ENCODE measurements around the gene UNC13C.

The UNC13C gene

DNA sequence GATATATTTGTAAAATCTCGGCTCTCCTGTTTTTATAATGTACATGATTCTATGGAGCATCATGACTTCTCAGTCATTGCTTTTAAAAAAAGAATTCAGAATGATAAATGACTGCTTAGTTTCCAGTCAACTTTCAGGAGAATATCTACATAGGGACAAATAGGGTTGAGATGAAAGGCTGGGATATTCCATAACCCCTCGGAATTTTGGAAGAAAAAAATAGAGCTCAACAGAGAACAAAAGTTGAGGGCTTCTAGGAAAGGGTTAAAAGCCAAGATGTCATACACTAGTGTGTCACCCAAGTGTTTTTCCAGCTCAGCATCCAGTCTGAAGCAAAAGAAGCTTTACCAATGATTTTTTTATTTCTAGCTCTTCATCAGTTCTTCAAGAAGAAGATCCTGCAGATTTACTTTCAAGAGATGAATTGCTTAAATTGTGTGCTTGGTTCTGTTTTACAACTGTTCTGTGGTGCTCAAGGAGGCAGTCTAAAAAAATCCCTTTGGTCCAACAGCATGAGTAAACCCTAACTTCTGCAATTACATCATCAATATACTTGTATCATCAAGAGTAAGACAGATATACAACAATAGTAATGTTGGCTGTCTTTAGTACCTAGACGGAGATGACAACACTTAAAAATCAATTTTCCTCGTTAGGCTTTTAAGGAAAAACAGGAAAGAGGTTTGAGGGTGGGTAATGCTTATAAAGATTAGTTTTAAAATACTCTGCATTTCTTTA lies 979 bp downstream of the UNC13C start:
- no peaks in the 10 kb centered on the region for H3K79me2 ChIP-seq (ENCODE audit: control insufficient read depth, low read length)
- no peak for TF ChIP-seq EZH2phosphoT487 (IDR thresholded peaks at IDR 0.05; ENCODE audit: borderline replicate concordance, low read length)
- TF ChIP-seq, protein P1, sequence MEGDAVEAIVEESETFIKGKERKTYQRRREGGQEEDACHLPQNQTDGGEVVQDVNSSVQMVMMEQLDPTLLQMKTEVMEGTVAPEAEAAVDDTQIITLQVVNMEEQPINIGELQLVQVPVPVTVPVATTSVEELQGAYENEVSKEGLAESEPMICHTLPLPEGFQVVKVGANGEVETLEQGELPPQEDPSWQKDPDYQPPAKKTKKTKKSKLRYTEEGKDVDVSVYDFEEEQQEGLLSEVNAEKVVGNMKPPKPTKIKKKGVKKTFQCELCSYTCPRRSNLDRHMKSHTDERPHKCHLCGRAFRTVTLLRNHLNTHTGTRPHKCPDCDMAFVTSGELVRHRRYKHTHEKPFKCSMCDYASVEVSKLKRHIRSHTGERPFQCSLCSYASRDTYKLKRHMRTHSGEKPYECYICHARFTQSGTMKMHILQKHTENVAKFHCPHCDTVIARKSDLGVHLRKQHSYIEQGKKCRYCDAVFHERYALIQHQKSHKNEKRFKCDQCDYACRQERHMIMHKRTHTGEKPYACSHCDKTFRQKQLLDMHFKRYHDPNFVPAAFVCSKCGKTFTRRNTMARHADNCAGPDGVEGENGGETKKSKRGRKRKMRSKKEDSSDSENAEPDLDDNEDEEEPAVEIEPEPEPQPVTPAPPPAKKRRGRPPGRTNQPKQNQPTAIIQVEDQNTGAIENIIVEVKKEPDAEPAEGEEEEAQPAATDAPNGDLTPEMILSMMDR (IDR thresholded peaks at IDR 0.05; ENCODE audit: low read depth, low read length, poor library complexity, severe bottlenecking), result no peak
- no peaks in the 10 kb centered on the region for H3F3A ChIP-seq (ENCODE audit: control insufficient read depth, insufficient read depth)
- H3K4me2 ChIP-seq (ENCODE audit: low read length), result no peak overlapping the region
- no peaks in the 10 kb centered on the region for H3K9me2 ChIP-seq (replicated peaks; ENCODE audit: control insufficient read depth, low read length)
- H4K20me1 ChIP-seq (ENCODE audit: control insufficient read depth, insufficient read depth, low read depth, low read length), result no peaks in the 10 kb centered on the region
- no peaks in the 10 kb centered on the region for H3K27me3 ChIP-seq (ENCODE audit: control insufficient read depth, low read length)
- no peaks in the 10 kb centered on the region for H3K36me3 ChIP-seq (ENCODE audit: control insufficient read depth, low read length)
- H3K9me3 ChIP-seq (ENCODE audit: control insufficient read depth, insufficient read depth, low read length), result no peaks in the 10 kb centered on the region
- no peak overlapping the region for H3K27ac ChIP-seq (ENCODE audit: low read depth, low read length)
- H3K4me1 ChIP-seq (ENCODE audit: control insufficient read depth, low read length), result no peaks in the 10 kb centered on the region
- no peak overlapping the region for H3K4me3 ChIP-seq (ENCODE audit: low read length)

DNA sequence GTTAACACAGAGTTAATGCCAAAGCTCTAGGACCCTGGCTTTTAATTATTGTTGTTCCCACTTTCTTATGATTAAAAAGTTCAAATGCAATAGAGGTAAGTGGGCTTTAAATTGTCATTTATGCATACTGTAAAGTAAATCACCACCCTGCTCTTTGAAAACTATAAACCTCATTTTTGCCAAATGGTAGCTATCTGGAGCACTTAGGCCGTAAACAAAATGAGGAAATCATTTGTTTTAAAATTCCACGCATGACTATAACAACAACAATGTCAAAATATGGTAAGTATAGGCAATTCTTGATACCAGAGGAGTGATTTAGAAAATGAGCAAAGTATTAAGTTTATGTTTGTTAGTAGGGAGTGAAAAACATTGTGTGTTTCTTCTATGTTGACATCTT lies 1.8 kb downstream of the UNC13C start:
- Histone ChIP-seq H3K27ac (ENCODE audit: low read depth, low read length) (no peak overlapping the region), H3K4me3 (ENCODE audit: low read length) (no peak overlapping the region), H3K4me1 (ENCODE audit: control insufficient read depth, low read length) (no peaks in the 10 kb centered on the region), H3K27me3 (ENCODE audit: control insufficient read depth, low read length) (no peaks in the 10 kb centered on the region), H3F3A (ENCODE audit: control insufficient read depth, insufficient read depth) (no peaks in the 10 kb centered on the region), H3K79me2 (ENCODE audit: control insufficient read depth, low read length) (no peaks in the 10 kb centered on the region), H4K20me1 (ENCODE audit: control insufficient read depth, insufficient read depth, low read depth, low read length) (no peaks in the 10 kb centered on the region), H3K9me2 (replicated peaks; ENCODE audit: control insufficient read depth, low read length) (no peaks in the 10 kb centered on the region), H3K4me2 (ENCODE audit: low read length) (no peak overlapping the region), H3K36me3 (ENCODE audit: control insufficient read depth, low read length) (no peaks in the 10 kb centered on the region), H3K9me3 (ENCODE audit: control insufficient read depth, insufficient read depth, low read length) (no peaks in the 10 kb centered on the region)
- no peak for TF ChIP-seq EZH2phosphoT487 (IDR thresholded peaks at IDR 0.05; ENCODE audit: borderline replicate concordance, low read length)
- TF ChIP-seq, protein P1 (IDR thresholded peaks at IDR 0.05; ENCODE audit: low read depth, low read length, poor library complexity, severe bottlenecking), result no peak

DNA sequence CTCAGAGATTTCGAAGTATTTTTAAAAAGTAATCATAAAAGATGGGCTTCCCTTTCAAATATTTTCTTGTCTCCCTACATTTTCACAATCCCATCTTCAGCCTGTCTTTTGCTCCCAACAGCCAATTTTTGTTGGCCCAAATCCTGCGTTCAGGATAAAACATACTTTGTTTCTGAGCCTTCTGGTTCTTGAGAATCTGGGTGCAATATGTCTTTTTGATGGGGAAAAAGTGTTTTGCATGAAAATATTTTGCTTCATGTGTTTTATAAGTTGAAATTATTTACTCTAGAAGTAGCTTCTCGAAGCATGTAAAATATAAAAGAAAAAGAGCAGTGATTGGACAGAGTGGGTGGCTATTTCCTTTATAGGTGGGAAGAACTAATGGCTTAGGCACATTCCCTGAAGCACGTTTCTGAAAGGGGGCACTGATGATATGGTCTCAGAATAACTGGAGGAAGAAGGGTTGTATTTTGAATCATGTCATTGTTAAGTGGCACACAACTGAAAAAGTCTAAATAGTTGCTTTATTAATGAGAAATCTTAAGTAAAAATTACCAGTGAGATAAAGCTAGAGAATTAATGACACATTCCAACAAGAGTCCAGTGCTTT lies 3.9 kb downstream of the UNC13C start:
- Histone ChIP-seq H3K9me2 (replicated peaks; ENCODE audit: control insufficient read depth, low read length) (no peaks in the 10 kb centered on the region), H3K27me3 (ENCODE audit: control insufficient read depth, low read length) (no peaks in the 10 kb centered on the region), H3K4me1 (ENCODE audit: control insufficient read depth, low read length) (no peaks in the 10 kb centered on the region), H3K4me2 (ENCODE audit: low read length) (no peak overlapping the region), H3K4me3 (ENCODE audit: low read length) (no peak overlapping the region), H3F3A (ENCODE audit: control insufficient read depth, insufficient read depth) (no peaks in the 10 kb centered on the region), H4K20me1 (ENCODE audit: control insufficient read depth, insufficient read depth, low read depth, low read length) (no peaks in the 10 kb centered on the region), H3K27ac (ENCODE audit: low read depth, low read length) (no peak overlapping the region), H3K79me2 (ENCODE audit: control insufficient read depth, low read length) (no peaks in the 10 kb centered on the region), H3K36me3 (ENCODE audit: control insufficient read depth, low read length) (no peaks in the 10 kb centered on the region), H3K9me3 (ENCODE audit: control insufficient read depth, insufficient read depth, low read length) (no peaks in the 10 kb centered on the region)
- TF ChIP-seq, protein P1 (IDR thresholded peaks at IDR 0.05; ENCODE audit: low read depth, low read length, poor library complexity, severe bottlenecking), result no peak
- no peak for TF ChIP-seq EZH2phosphoT487 (IDR thresholded peaks at IDR 0.05; ENCODE audit: borderline replicate concordance, low read length)
